Mesothelial cell of epicardium (in vitro differentiated cells): ENCODE results near the gene PTPN5. TPM values are rescaled to one million over a fixed set of nuclear protein-coding genes. Genes with fewer than 3 reads are reported as not detected.

Experiments
- DNase-seq, 2 experiments: peaks; one replicate each; pipeline ENCODE4 v3.0.0; 2021; ENCODE audit warnings: low spot score in 2 of 2; ENCODE audit not compliant: unreplicated experiment in 2 of 2
- H3K27ac Mint-ChIP-seq: 2 replicates; pipeline ENCODE4 v1.8.0; 2021; ENCODE audit warnings: mixed read lengths
- H3K27me3 Mint-ChIP-seq: 2 replicates; pipeline ENCODE4 v1.8.0; 2021; ENCODE audit warnings: low read depth, mixed read lengths
- H3K36me3 Mint-ChIP-seq: 2 replicates; pipeline ENCODE4 v1.8.0; 2021; ENCODE audit warnings: mixed read lengths
- H3K4me1 Mint-ChIP-seq: 2 replicates; pipeline ENCODE4 v1.8.0; 2021; ENCODE audit warnings: mixed read lengths
- H3K4me3 Mint-ChIP-seq: 2 replicates; pipeline ENCODE4 v1.8.0; 2021; ENCODE audit warnings: mild to moderate bottlenecking, moderate library complexity, mixed read lengths
- H3K9me3 Mint-ChIP-seq: 2 replicates; pipeline ENCODE4 v1.8.0; 2021; ENCODE audit warnings: mixed read lengths
- total RNA-seq: library from RNA; stranded (reverse); gene quantifications from 3 replicates; pipeline ENCODE4 v1.2.1, GENCODE V29; 2021
- TF ChIP-seq, protein P1 (sequence below): fragments of 200-600 bp; sonication (generic); IDR thresholded peaks from one replicate; pipeline ENCODE4 v1.5.0; 2021; ENCODE audit warnings: antibody characterized with exemption; ENCODE audit not compliant: unreplicated experiment

PTPN5 gene
- total RNA-seq, 1 donor from 2014 or later: 3.3 TPM

DNA sequence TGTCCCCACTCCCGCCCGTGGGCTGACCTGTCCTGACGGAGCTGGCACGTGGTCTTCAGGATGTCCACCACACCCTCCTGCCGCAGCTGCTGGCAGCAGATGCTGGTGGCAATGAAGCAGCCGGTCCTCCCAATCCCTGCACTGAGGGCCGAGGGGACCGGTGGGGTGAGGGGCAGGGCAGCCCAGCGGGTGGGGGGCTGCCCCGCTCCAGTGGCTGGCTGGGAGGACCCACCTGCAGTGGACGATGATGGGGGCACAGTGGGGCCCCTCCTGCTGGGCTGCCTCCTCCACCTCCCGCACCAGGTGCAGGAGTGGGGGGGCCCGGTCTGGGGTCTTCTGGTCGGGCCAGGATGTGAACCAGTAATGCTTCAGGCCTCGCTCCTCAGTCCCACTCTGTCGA lies 62.2 kb downstream of the PTPN5 start:
- no peak for DNase-seq
- no peaks in the 10 kb centered on the region for H3K9me3 Mint-ChIP-seq
- no peaks in the 10 kb centered on the region for H3K36me3 Mint-ChIP-seq
- no peak overlapping the region for H3K4me3 Mint-ChIP-seq
- peaks cover 2% of the 10 kb centered on the region for H3K27me3 Mint-ChIP-seq
- TF ChIP-seq, protein P1, sequence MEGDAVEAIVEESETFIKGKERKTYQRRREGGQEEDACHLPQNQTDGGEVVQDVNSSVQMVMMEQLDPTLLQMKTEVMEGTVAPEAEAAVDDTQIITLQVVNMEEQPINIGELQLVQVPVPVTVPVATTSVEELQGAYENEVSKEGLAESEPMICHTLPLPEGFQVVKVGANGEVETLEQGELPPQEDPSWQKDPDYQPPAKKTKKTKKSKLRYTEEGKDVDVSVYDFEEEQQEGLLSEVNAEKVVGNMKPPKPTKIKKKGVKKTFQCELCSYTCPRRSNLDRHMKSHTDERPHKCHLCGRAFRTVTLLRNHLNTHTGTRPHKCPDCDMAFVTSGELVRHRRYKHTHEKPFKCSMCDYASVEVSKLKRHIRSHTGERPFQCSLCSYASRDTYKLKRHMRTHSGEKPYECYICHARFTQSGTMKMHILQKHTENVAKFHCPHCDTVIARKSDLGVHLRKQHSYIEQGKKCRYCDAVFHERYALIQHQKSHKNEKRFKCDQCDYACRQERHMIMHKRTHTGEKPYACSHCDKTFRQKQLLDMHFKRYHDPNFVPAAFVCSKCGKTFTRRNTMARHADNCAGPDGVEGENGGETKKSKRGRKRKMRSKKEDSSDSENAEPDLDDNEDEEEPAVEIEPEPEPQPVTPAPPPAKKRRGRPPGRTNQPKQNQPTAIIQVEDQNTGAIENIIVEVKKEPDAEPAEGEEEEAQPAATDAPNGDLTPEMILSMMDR: no peak
- no peaks in the 10 kb centered on the region for H3K4me1 Mint-ChIP-seq
- H3K27ac Mint-ChIP-seq: no peak overlapping the region

DNA sequence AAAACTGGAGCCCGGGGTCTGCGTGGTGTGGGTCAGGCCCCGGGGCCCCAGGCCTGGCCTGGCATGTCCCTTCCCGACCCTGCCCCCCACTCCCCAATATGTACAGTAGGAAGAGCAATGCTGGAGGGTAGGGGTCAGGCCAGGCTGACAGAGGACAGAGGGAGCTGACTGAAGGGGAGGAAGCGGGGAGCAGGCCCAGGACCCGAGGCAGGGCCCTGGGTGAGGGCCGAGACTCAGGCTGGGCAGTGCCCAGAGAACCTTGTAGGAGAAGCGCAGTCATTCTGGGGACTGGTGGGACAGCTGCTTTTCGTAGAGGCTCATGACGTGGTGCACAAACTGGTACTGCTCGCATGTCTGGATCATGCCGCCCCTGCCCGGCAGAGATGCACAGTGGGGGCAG lies 62.9 kb downstream of the PTPN5 start:
- Mint-ChIP-seq H3K9me3 (no peaks in the 10 kb centered on the region), H3K27ac (no peak overlapping the region), H3K36me3 (no peaks in the 10 kb centered on the region), H3K4me3 (no peak overlapping the region), H3K4me1 (no peaks in the 10 kb centered on the region), H3K27me3 (peaks cover 4% of the 10 kb centered on the region)
- TF ChIP-seq, protein P1: no peak
- DNase-seq: no peak

GRCh38 chr11:18727479-18728236 lies 63.9 kb downstream of the PTPN5 start:
- Mint-ChIP-seq H3K36me3 (no peaks in the 10 kb centered on the region), H3K27me3 (peaks cover 4% of the 10 kb centered on the region), H3K9me3 (no peaks in the 10 kb centered on the region), H3K4me1 (no peaks in the 10 kb centered on the region), H3K27ac (no peak overlapping the region), H3K4me3 (no peak overlapping the region)
- TF ChIP-seq, protein P1: peak; percentile 69
- DNase-seq: peak in 1 of 2 experiments; percentile 61

DNA sequence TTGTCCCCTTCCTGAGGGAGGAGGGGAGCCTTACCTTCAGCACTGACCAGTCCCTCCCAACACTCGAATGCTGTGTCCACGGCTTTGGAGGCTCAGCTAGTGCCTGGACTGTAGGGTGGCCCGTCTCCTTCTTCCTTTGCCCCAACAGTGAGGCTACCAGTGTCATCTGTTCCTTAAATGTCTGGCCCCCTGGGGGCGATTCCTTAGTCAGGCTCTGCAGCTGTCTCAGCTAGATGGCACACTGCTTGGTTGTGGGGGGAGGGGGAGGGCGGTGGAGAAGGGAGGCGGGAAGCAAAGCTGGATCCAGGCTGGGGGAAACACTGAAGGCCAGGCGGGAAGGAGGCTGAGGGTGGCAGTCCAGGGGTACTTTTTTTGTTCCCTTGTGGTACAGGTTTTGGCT lies 65.6 kb downstream of the PTPN5 start, which contains the start of gene IGSF22:
TSS of gene IGSF22 (minus strand) at position 149 of the 400 bp plus-strand sequence. CDS start 1,952 bp downstream, outside the sequence.
- Mint-ChIP-seq H3K27me3 (peaks cover 4% of the 10 kb centered on the region), H3K4me3 (no peak within 1 kb of the TSS), H3K9me3 (no peaks in the 10 kb centered on the region), H3K27ac (no peak within 1 kb of the TSS), H3K4me1 (peaks cover 13% of the 10 kb centered on the region), H3K36me3 (no peaks in the 10 kb centered on the region)
- DNase-seq: no peak
- TF ChIP-seq, protein P1: no peak

GRCh38 chr11:18723991-18724390 lies 67.6 kb downstream of the PTPN5 start:
- Mint-ChIP-seq H3K36me3 (no peaks in the 10 kb centered on the region), H3K4me1 (peaks cover 19% of the 10 kb centered on the region), H3K27ac (no peak overlapping the region), H3K9me3 (no peaks in the 10 kb centered on the region), H3K4me3 (no peak overlapping the region), H3K27me3 (peaks cover 11% of the 10 kb centered on the region)
- DNase-seq: no peak
- TF ChIP-seq, protein P1: no peak
